Left lung (tissue), 10 donors: ENCODE data around the gene TMEM161A. TPM values are rescaled to one million over a fixed set of nuclear protein-coding genes. Genes with fewer than 3 reads are reported as not detected.

ENCODE experiments used
- ATAC-seq: fragments of 200-7000 bp; cut with Tn5 transposase; one replicate; pipeline ENCODE4 v1.9.1; 2020; ENCODE audit warnings: moderate library complexity
- DNase-seq, 4 donors: peaks; one replicate each; pipeline ENCODE4 v3.0.0-alpha.2; 2013 to 2020
- H3K27ac ChIP-seq, 2 donors: fragments of 200-600 bp; sonication (generic) in 1 of 2; one replicate each; pipeline versions ENCODE4 v1.5.0 to v1.8.0; 2020 to 2021
- H3K27me3 ChIP-seq, 2 donors: fragments of 200-600 bp; sonication (generic) in 1 of 2; one replicate each; pipeline versions ENCODE4 v1.5.0 to v1.8.0; 2020 to 2021
- H3K36me3 ChIP-seq, 2 donors: fragments of 200-600 bp; sonication (generic) in 1 of 2; one replicate each; pipeline versions ENCODE4 v1.5.0 to v1.8.0; 2020 to 2021
- H3K4me1 ChIP-seq, 2 donors: fragments of 200-600 bp; one replicate each; pipeline ENCODE4 v1.8.0; 2021
- H3K4me3 ChIP-seq, 2 donors: fragments of 200-600 bp; sonication (generic) in 1 of 2; one replicate each; pipeline versions ENCODE4 v1.5.0 to v1.8.0; 2020 to 2021; ENCODE audit warnings: mild to moderate bottlenecking in 1 of 2
- H3K9me3 ChIP-seq, 2 donors: fragments of 200-600 bp; sonication (generic) in 1 of 2; one replicate each; pipeline versions ENCODE4 v1.5.0 to v1.8.0; 2020 to 2021
- intact Hi-C, 2 donors: fragments of 100-400 bp; cut with DNase I; formaldehyde crosslinking; loops; one replicate each; pipeline versions ENCODE4 v1.11.2 to v1.14.2; 2022
- polyA plus RNA-seq, 6 donors: library from polyadenylated mRNA; unstranded; fragments of 120-200 nt; gene quantifications; one replicate each; pipeline ENCODE4 v1.2.1, GENCODE V29; 2013; ENCODE audit not compliant: insufficient read length in 6 of 6
- total RNA-seq, 2 donors: library from RNA; stranded (reverse); fragmentation: NEBNext Ultra II Directional; extraction: Animal tissue kit (Norgen Biotek cat#: 25700); gene quantifications; one replicate each; pipeline ENCODE4 v1.2.1, GENCODE V29; 2021
- TF ChIP-seq, protein P1 (sequence below), 2 donors: fragments of 200-600 bp; sonication (generic) in 1 of 2; IDR thresholded peaks; one replicate each; pipeline versions ENCODE4 v1.5.0 to v1.8.0; 2021; ENCODE audit warnings: antibody characterized with exemption in 2 of 2
- donor health status: DM: no; HTN: yes; CAD: no.
- donor health status: DM: no; HTN: no; CAD: no.

The TMEM161A gene
- total and polyA plus RNA-seq, 8 donors = 22.3 to 28.0 (median 25.4) TPM

DNA sequence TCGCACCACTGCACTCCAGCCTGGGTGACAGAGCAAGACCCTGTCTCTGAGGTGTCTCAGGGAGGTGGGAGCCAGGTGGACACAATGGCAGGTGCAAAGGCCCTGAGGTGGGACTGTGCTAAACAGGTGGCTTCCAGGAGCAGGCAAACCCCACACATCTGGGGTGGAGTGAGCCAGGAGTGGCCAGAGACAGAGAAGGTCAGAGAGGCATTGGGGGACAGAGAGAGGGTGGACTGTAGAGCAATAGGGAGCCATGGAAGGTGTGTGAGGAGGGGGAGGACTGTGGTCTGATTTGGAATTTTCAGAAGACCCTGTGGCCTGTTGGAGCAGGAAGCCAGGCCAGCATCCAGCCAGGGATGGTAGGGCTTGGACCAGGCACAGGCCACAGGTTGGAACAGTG, 27.1 kb upstream of the TMEM161A start:
- no peaks in the 10 kb centered on the region for H3K9me3 ChIP-seq
- H3K4me1 ChIP-seq = peaks cover 3 to 9% of the 10 kb centered on the region in 2 donors
- H3K27ac ChIP-seq = no peak overlapping the region
- intact Hi-C loops = no loop called here
- TF ChIP-seq, protein P1, sequence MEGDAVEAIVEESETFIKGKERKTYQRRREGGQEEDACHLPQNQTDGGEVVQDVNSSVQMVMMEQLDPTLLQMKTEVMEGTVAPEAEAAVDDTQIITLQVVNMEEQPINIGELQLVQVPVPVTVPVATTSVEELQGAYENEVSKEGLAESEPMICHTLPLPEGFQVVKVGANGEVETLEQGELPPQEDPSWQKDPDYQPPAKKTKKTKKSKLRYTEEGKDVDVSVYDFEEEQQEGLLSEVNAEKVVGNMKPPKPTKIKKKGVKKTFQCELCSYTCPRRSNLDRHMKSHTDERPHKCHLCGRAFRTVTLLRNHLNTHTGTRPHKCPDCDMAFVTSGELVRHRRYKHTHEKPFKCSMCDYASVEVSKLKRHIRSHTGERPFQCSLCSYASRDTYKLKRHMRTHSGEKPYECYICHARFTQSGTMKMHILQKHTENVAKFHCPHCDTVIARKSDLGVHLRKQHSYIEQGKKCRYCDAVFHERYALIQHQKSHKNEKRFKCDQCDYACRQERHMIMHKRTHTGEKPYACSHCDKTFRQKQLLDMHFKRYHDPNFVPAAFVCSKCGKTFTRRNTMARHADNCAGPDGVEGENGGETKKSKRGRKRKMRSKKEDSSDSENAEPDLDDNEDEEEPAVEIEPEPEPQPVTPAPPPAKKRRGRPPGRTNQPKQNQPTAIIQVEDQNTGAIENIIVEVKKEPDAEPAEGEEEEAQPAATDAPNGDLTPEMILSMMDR (IDR thresholded peaks at IDR 0.05) = no peak
- H3K36me3 ChIP-seq = no peaks in the 10 kb centered on the region
- H3K27me3 ChIP-seq = no peaks in the 10 kb centered on the region
- H3K4me3 ChIP-seq = no peak overlapping the region
- DNase-seq (no peak), ATAC-seq (no peak)

DNA sequence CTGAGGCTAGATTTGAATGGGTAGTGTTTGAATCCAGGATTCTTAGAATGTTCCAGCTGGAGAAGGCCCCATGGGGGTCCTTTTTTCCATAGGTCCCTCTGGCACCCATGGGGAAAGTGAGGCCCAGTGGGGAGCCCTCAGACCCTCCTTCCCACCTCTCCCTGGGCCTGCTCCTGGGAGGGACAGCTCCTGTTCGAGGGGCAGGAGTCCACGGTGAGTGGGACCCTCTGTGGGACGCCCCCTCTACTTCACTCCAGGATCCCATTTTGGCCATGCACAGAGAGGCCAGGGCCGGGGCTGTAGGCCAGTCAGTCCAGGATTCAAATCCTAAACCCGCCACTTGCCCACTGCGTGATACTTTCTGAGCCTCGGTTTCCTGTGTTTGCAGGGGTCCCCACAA, 24.2 kb upstream of the TMEM161A start:
- H3K27ac ChIP-seq = no peak overlapping the region
- no peaks in the 10 kb centered on the region for H3K4me1 ChIP-seq
- DNase-seq = no peak
- no peaks in the 10 kb centered on the region for H3K27me3 ChIP-seq
- H3K9me3 ChIP-seq = no peaks in the 10 kb centered on the region
- H3K4me3 ChIP-seq = no peak overlapping the region
- intact Hi-C loops = no loop called here
- H3K36me3 ChIP-seq = no peaks in the 10 kb centered on the region
- ATAC-seq = no peak
- TF ChIP-seq, protein P1 (IDR thresholded peaks at IDR 0.05) = no peak

DNA sequence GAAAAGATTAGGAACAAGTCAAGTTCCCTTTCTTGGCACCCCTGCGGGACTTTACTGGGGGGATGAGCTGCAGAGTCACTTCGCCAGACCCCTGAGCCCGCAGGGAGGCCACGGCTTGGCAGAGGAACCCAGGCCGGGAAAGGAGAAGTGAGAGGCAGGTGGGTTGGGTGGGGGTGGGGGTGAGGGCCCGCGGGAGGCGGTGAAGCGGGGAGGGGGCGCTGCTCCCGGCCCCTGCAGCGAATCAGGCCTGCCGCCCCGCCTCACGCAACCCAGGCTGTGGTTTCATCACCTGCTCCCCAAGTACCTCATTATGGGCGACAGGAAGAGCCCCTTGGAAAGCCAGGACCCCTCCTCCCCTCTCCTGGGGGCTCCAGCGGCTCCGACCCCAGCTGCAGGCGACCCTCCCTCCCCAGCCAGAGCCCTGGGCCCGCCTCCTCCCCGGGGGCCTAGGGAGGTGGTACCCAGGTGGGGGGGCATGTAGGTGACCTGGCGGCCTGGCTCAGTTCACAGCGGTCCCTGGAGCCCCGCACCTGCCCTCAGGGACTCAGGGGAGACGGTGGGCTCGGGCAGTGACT, 22.3 kb upstream of the TMEM161A start:
- TF ChIP-seq, protein P1 (IDR thresholded peaks at IDR 0.05) = no peak

DNA sequence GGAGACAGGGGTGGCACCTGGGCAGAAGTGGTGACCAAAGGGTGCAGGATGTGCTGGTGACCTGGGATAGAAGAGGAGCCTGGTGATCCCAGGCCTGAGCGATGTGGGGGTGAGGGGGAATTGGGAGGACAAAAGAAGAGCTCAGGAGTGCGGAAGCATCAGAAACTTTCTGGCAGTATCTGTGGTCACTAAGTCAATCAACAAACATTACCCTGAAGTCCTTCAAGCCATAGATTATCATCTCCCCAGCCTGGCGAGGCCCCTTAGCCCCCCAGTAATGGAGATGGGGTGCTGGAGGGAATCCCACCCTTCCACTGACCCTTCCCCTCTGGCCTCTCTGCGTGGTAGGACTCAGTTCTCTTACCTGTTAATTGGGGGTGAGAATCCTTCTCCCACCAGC, 21.3 kb upstream of the TMEM161A start:
- no peak overlapping the region for H3K4me3 ChIP-seq
- H3K4me1 ChIP-seq = no peaks in the 10 kb centered on the region
- H3K9me3 ChIP-seq = no peaks in the 10 kb centered on the region
- H3K36me3 ChIP-seq = peaks cover 0 to 10% of the 10 kb centered on the region in 2 donors
- no peak overlapping the region for H3K27ac ChIP-seq
- no peaks in the 10 kb centered on the region for H3K27me3 ChIP-seq
- intact Hi-C loops = no loop called here
- TF ChIP-seq, protein P1 (IDR thresholded peaks at IDR 0.05) = no peak
- ATAC-seq (no peak), DNase-seq (no peak)

More for the DNA sequence above, 22.3 kb upstream of the TMEM161A start:
- peaks cover 0 to 10% of the 10 kb centered on the region in 2 donors for H3K36me3 ChIP-seq
- no peaks in the 10 kb centered on the region for H3K9me3 ChIP-seq
- no peak overlapping the region for H3K27ac ChIP-seq
- no peak for DNase-seq
- H3K4me1 ChIP-seq = no peaks in the 10 kb centered on the region
- intact Hi-C loops = no loop called here
- no peak for ATAC-seq
- no peak overlapping the region for H3K4me3 ChIP-seq
- H3K27me3 ChIP-seq = no peaks in the 10 kb centered on the region

DNA sequence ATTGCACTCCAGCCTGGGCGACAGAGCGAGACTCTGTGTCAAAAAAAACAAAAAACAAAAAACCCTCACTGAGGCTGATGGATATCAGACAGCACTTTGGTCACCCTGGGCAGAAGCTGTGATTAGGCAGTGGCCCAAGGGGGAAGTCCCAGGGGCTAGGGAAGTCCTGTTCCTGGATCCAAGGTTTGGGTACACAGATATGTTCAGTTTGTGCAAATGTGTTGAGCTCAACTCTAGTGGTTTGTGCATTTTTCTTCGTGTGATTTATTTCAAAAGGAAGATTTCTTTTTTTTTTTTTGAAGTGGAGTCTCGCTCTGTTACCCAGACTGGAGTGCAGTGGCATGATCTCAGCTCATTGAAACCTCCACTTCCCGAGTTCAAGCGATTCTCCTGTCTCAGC, 19.5 kb upstream of the TMEM161A start:
- Histone ChIP-seq H3K4me1 (no peaks in the 10 kb centered on the region), H3K27me3 (no peaks in the 10 kb centered on the region), H3K9me3 (no peaks in the 10 kb centered on the region), H3K27ac (no peak overlapping the region), H3K4me3 (no peak overlapping the region), H3K36me3 (peaks cover 0 to 10% of the 10 kb centered on the region in 2 donors)
- no peak for ATAC-seq
- no peak for DNase-seq
- intact Hi-C loops = no loop called here
- TF ChIP-seq, protein P1 (IDR thresholded peaks at IDR 0.05) = no peak
